ENCODE results near the gene NEURL3. TPM values are rescaled to one million over a fixed set of nuclear protein-coding genes. Genes with fewer than 3 reads are reported as not detected.

Gene NEURL3
- total and polyA plus RNA-seq, 2 experiments from 2014 or later, result not detected

GRCh38 chr2:96494188-96494587, 11.0 kb downstream of the NEURL3 start:
- Histone ChIP-seq H3K4me2 (ENCODE audit: unreplicated experiment) (no peak overlapping the region), H3K9me2 (ENCODE audit: insufficient read depth) (no peaks in the 10 kb centered on the region), H3K9ac (no peak overlapping the region), H3K27me3 (replicated peaks; ENCODE audit: insufficient read depth) (peaks cover 48% of the 10 kb centered on the region), H3K79me2 (ENCODE audit: insufficient read depth) (no peaks in the 10 kb centered on the region), H3K4me3 (no peak overlapping the region), H4K20me1 (ENCODE audit: insufficient read depth) (no peaks in the 10 kb centered on the region), H3K36me3 (ENCODE audit: low read depth) (no peaks in the 10 kb centered on the region), H2AFZ (no peak overlapping the region), H3F3A (ENCODE audit: insufficient read depth) (no peaks in the 10 kb centered on the region), H3K9me3 (ENCODE audit: low read depth) (no peaks in the 10 kb centered on the region), H3K27ac (no peak overlapping the region), H3K4me1 (ENCODE audit: insufficient read depth) (no peaks in the 10 kb centered on the region)
- no peak for TF ChIP-seq EZH2phosphoT487 (IDR thresholded peaks at IDR 0.05; ENCODE audit: insufficient read depth, low read depth)
- no peak for TF ChIP-seq EZH2 (IDR thresholded peaks at IDR 0.05; ENCODE audit: insufficient read depth, poor library complexity, severe bottlenecking)
- DNase-seq, result no peak
- in situ Hi-C loops (cut with MboI), result no loop called here
- WGBS, 2 experiments (ENCODE audit: low coverage in 1 of 2, low lambda C conversion rate in 2 of 2, missing lambda C conversion rate in 2 of 2), result 39 to 64% methylated on average over 1 of the region's 1 CpG

GRCh38 chr2:96493072-96493471, 12.1 kb downstream of the NEURL3 start:
- no peaks in the 10 kb centered on the region for H3K79me2 ChIP-seq (ENCODE audit: insufficient read depth)
- no peaks in the 10 kb centered on the region for H3K4me1 ChIP-seq (ENCODE audit: insufficient read depth)
- no peak overlapping the region for H3K27ac ChIP-seq
- no peaks in the 10 kb centered on the region for H4K20me1 ChIP-seq (ENCODE audit: insufficient read depth)
- H3F3A ChIP-seq (ENCODE audit: insufficient read depth), result no peaks in the 10 kb centered on the region
- no peaks in the 10 kb centered on the region for H3K9me3 ChIP-seq (ENCODE audit: low read depth)
- TF ChIP-seq EZH2phosphoT487 (IDR thresholded peaks at IDR 0.05; ENCODE audit: insufficient read depth, low read depth) (no peak), EZH2 (IDR thresholded peaks at IDR 0.05; ENCODE audit: insufficient read depth, poor library complexity, severe bottlenecking) (no peak)
- H3K4me2 ChIP-seq (ENCODE audit: unreplicated experiment), result no peak overlapping the region
- H3K27me3 ChIP-seq (replicated peaks; ENCODE audit: insufficient read depth), result peaks cover 38% of the 10 kb centered on the region
- H3K36me3 ChIP-seq (ENCODE audit: low read depth), result no peaks in the 10 kb centered on the region
- no peak overlapping the region for H3K4me3 ChIP-seq
- DNase-seq, result no peak
- H3K9me2 ChIP-seq (ENCODE audit: insufficient read depth), result no peaks in the 10 kb centered on the region
- in situ Hi-C loops (cut with MboI), result no loop called here
- H2AFZ ChIP-seq, result no peak overlapping the region
- no peak overlapping the region for H3K9ac ChIP-seq
- WGBS, 2 experiments (ENCODE audit: low coverage in 1 of 2, low lambda C conversion rate in 2 of 2, missing lambda C conversion rate in 2 of 2), result 62 to 76% methylated on average over 5 of the region's 5 CpGs

- DNase-seq, result no peak
- no peaks in the 10 kb centered on the region for H3K36me3 ChIP-seq (ENCODE audit: low read depth)
- TF ChIP-seq EZH2 (IDR thresholded peaks at IDR 0.05; ENCODE audit: insufficient read depth, poor library complexity, severe bottlenecking) (no peak), EZH2phosphoT487 (IDR thresholded peaks at IDR 0.05; ENCODE audit: insufficient read depth, low read depth) (no peak)
- WGBS, 2 experiments (ENCODE audit: low coverage in 1 of 2, low lambda C conversion rate in 2 of 2, missing lambda C conversion rate in 2 of 2), result 57 to 59% methylated on average over 1 of the region's 1 CpG
- H3K27ac ChIP-seq, result no peak overlapping the region
- no peak overlapping the region for H2AFZ ChIP-seq
- no peaks in the 10 kb centered on the region for H3F3A ChIP-seq (ENCODE audit: insufficient read depth)
- H3K27me3 ChIP-seq (replicated peaks; ENCODE audit: insufficient read depth), result peaks cover 31% of the 10 kb centered on the region
- H3K4me3 ChIP-seq, result no peak overlapping the region
- H3K79me2 ChIP-seq (ENCODE audit: insufficient read depth), result no peaks in the 10 kb centered on the region
- no peak overlapping the region for H3K4me2 ChIP-seq (ENCODE audit: unreplicated experiment)
- H3K9me3 ChIP-seq (ENCODE audit: low read depth), result no peaks in the 10 kb centered on the region
- no peaks in the 10 kb centered on the region for H4K20me1 ChIP-seq (ENCODE audit: insufficient read depth)
- no peaks in the 10 kb centered on the region for H3K4me1 ChIP-seq (ENCODE audit: insufficient read depth)
- in situ Hi-C loops (cut with MboI), result no loop called here
- no peak overlapping the region for H3K9ac ChIP-seq
- no peaks in the 10 kb centered on the region for H3K9me2 ChIP-seq (ENCODE audit: insufficient read depth)
Observed at GRCh38 chr2:96491860-96492497, 13.2 kb downstream of the NEURL3 start.

GRCh38 chr2:96489663-96490062, 15.5 kb downstream of the NEURL3 start:
- H3K4me2 ChIP-seq (ENCODE audit: unreplicated experiment), result no peak overlapping the region
- in situ Hi-C loops (cut with MboI), result no loop called here
- H3K9ac ChIP-seq, result no peak overlapping the region
- no peak overlapping the region for H3K27ac ChIP-seq
- no peaks in the 10 kb centered on the region for H4K20me1 ChIP-seq (ENCODE audit: insufficient read depth)
- no peak for DNase-seq
- H3F3A ChIP-seq (ENCODE audit: insufficient read depth), result no peaks in the 10 kb centered on the region
- no peak overlapping the region for H3K4me3 ChIP-seq
- TF ChIP-seq EZH2 (IDR thresholded peaks at IDR 0.05; ENCODE audit: insufficient read depth, poor library complexity, severe bottlenecking) (no peak), EZH2phosphoT487 (IDR thresholded peaks at IDR 0.05; ENCODE audit: insufficient read depth, low read depth) (no peak)
- H3K79me2 ChIP-seq (ENCODE audit: insufficient read depth), result no peaks in the 10 kb centered on the region
- no peaks in the 10 kb centered on the region for H3K4me1 ChIP-seq (ENCODE audit: insufficient read depth)
- no peaks in the 10 kb centered on the region for H3K36me3 ChIP-seq (ENCODE audit: low read depth)
- WGBS, 2 experiments (ENCODE audit: low coverage in 1 of 2, low lambda C conversion rate in 2 of 2, missing lambda C conversion rate in 2 of 2), result 78 to 81% methylated on average over 1 of the region's 1 CpG
- no peaks in the 10 kb centered on the region for H3K9me3 ChIP-seq (ENCODE audit: low read depth)
- no peak overlapping the region for H2AFZ ChIP-seq
- no peaks in the 10 kb centered on the region for H3K9me2 ChIP-seq (ENCODE audit: insufficient read depth)
- H3K27me3 ChIP-seq (replicated peaks; ENCODE audit: insufficient read depth), result peaks cover 10% of the 10 kb centered on the region; the same call in 1 of the 2 replicates

Data from GM23248 (cell line).